Prostate gland (tissue), 2 donors: ENCODE results near the gene BYSL.

Experiments used
- POLR2A ChIP-seq: fragments of 450-650 bp; IDR thresholded peaks from one replicate; pipeline ENCODE4 v1.6.1; 2016; ENCODE audit warnings: antibody characterized with exemption, mild to moderate bottlenecking
- POLR2AphosphoS5 ChIP-seq: sonication (generic); formaldehyde crosslinking; IDR thresholded peaks from one replicate; pipeline ENCODE4 v1.6.1; 2017; ENCODE audit warnings: antibody characterized with exemption
- TF ChIP-seq, protein P1 (sequence below), 4 experiments: fragments of 200-600 bp in 2 of 4; fragments of 450-650 bp in 2 of 4; sonication (generic) in 2 of 4; IDR thresholded peaks; 1 replicate in 3 of 4; 2 replicates in 1 of 4; pipeline ENCODE4 v1.5.1; 2016 to 2019; ENCODE audit warnings: antibody characterized with exemption in 4 of 4, mild to moderate bottlenecking in 2 of 4, moderate library complexity in 2 of 4

DNA sequence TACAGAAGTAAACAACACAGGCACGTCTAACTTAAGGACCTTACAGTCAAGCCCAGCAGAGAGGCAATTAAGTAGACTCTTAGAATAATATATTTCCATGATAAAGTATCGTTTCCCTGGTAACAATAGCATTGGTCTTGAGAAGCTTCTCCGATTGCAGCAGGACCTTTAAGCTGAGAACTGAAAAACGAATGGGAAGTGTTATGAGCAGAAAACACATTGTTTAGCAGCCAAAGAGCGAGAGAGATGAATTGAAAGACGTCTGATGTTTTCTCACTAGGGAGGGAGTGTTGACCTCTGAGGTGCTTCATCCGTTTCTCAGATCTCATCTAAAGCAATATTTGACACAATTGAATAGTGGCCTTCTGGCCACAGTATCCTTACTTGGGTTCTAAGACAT lies 855 bp downstream of the BYSL start:
- TF ChIP-seq, protein P1, sequence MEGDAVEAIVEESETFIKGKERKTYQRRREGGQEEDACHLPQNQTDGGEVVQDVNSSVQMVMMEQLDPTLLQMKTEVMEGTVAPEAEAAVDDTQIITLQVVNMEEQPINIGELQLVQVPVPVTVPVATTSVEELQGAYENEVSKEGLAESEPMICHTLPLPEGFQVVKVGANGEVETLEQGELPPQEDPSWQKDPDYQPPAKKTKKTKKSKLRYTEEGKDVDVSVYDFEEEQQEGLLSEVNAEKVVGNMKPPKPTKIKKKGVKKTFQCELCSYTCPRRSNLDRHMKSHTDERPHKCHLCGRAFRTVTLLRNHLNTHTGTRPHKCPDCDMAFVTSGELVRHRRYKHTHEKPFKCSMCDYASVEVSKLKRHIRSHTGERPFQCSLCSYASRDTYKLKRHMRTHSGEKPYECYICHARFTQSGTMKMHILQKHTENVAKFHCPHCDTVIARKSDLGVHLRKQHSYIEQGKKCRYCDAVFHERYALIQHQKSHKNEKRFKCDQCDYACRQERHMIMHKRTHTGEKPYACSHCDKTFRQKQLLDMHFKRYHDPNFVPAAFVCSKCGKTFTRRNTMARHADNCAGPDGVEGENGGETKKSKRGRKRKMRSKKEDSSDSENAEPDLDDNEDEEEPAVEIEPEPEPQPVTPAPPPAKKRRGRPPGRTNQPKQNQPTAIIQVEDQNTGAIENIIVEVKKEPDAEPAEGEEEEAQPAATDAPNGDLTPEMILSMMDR (IDR thresholded peaks at IDR 0.05), result no peak
- no peak for TF ChIP-seq POLR2A
- no peak for TF ChIP-seq POLR2AphosphoS5
